H1 (cell line): ENCODE measurements around the gene LGALS4. TPM values are rescaled to one million over a fixed set of nuclear protein-coding genes. Genes with fewer than 3 reads are reported as not detected.

Experiments used
- CTCF ChIA-PET: fragments of 300-600 bp; sonication (Branson Sonifier 250); formaldehyde crosslinking; loops from one replicate; lab custom pipeline; 2021; ENCODE audit not compliant: partially characterized antibody; lab: Charles Lee
- POLR2A ChIA-PET: fragments of 300-600 bp; sonication (Branson Sonifier 250); formaldehyde crosslinking; loops from one replicate; lab custom pipeline; 2021; ENCODE audit warnings: inconsistent platforms; ENCODE audit not compliant: partially characterized antibody; lab: Charles Lee
- DNase-seq, 2 experiments: peaks; one replicate each; pipeline versions ENCODE4 v3.0.0 to v3.0.0-alpha.2; 2010 to 2022; ENCODE audit warnings: low spot score in 2 of 2, low read depth in 1 of 2, mixed read lengths in 1 of 2
- FAIRE-seq: peaks from 2 replicates; lab custom pipeline; 2011; peaks lifted over from hg19 to GRCh38; lab: Jason Lieb, UNC
- H2AFZ ChIP-seq: 2 replicates; pipeline ENCODE4 v1.8.1; 2012; ENCODE audit warnings: low read length, inconsistent platforms
- H2AK5ac ChIP-seq: 2 replicates; pipeline ENCODE4 v1.6.1; 2013; ENCODE audit warnings: low read depth, low read length
- H2BK120ac ChIP-seq: replicated peaks from 2 replicates; pipeline ENCODE3; 2013; ENCODE audit warnings: low read depth, low read length, inconsistent platforms
- H2BK12ac ChIP-seq: 2 replicates; pipeline ENCODE4 v1.6.1; 2013; ENCODE audit warnings: low read depth, low read length
- H2BK15ac ChIP-seq: 2 replicates; pipeline ENCODE4 v1.6.1; 2013; ENCODE audit warnings: low read length
- H2BK20ac ChIP-seq: 2 replicates; pipeline ENCODE4 v1.6.1; 2013; ENCODE audit warnings: low read length
- H2BK5ac ChIP-seq: 2 replicates; pipeline ENCODE4 v1.6.1; 2013; ENCODE audit warnings: low read depth, low read length
- H3K14ac ChIP-seq: 2 replicates; pipeline ENCODE4 v1.6.1; 2013; ENCODE audit warnings: inconsistent platforms; ENCODE audit not compliant: insufficient read length
- H3K18ac ChIP-seq: 2 replicates; pipeline ENCODE4 v1.6.1; 2013; ENCODE audit warnings: low read length; ENCODE audit errors: extremely low read depth
- H3K23ac ChIP-seq: 2 replicates; pipeline ENCODE4 v1.6.1; 2013; ENCODE audit warnings: inconsistent platforms; ENCODE audit not compliant: insufficient read length
- H3K23me2 ChIP-seq: 2 replicates; pipeline ENCODE4 v1.6.1; 2013; ENCODE audit warnings: low read depth, low read length
- H3K27ac ChIP-seq: 2 replicates; pipeline ENCODE4 v1.6.1; 2011; ENCODE audit warnings: low read depth, low read length, inconsistent platforms
- H3K27me3 ChIP-seq, 4 experiments: replicated peaks in 1 of 4; 1 replicate in 1 of 4; 2 replicates in 3 of 4; pipeline versions ENCODE4 v1.6.1 to v1.8.1; 2011 to 2013; ENCODE audit warnings: low read length in 3 of 4, mild to moderate bottlenecking in 3 of 4, inconsistent platforms in 2 of 4, mixed read lengths in 2 of 4, moderate library complexity in 1 of 4; ENCODE audit not compliant: control insufficient read depth in 3 of 4, insufficient read depth in 3 of 4; ENCODE audit errors: extremely low read depth in 1 of 4
- H3K36me3 ChIP-seq, 4 experiments: 2 replicates each; pipeline versions ENCODE4 v1.6.1 to v1.8.1; 2011 to 2013; ENCODE audit warnings: mild to moderate bottlenecking in 4 of 4, low read length in 3 of 4, moderate library complexity in 2 of 4, control low read depth in 1 of 4, inconsistent platforms in 1 of 4; ENCODE audit not compliant: insufficient read depth in 4 of 4, control insufficient read depth in 2 of 4
- H3K4ac ChIP-seq: replicated peaks from 2 replicates; pipeline ENCODE3; 2013; ENCODE audit warnings: low read length, low read depth, mixed read lengths, inconsistent platforms; ENCODE audit not compliant: insufficient read length
- H3K4me1 ChIP-seq, 4 experiments: replicated peaks in 1 of 4; 1 replicate in 1 of 4; 2 replicates in 3 of 4; pipeline versions ENCODE4 v1.6.1 to v1.8.1; 2011 to 2013; ENCODE audit warnings: low read length in 3 of 4, inconsistent platforms in 2 of 4, mixed read lengths in 1 of 4; ENCODE audit not compliant: insufficient read depth in 4 of 4, control insufficient read depth in 3 of 4
- H3K4me2 ChIP-seq, 2 experiments: 2 replicates each; pipeline versions ENCODE4 v1.6.1 to v1.8.1; 2011 to 2013; ENCODE audit warnings: low read depth in 2 of 2, low read length in 2 of 2, control low read depth in 1 of 2, inconsistent platforms in 1 of 2, mild to moderate bottlenecking in 1 of 2; ENCODE audit not compliant: insufficient read depth in 1 of 2
- H3K4me3 ChIP-seq, 4 experiments: fragments of 200-600, 300-600 bp in 1 of 4; sonication (generic), shearing (Covaris generic), sonication (Bioruptor Twin) in 1 of 4; 2 replicates each; pipeline versions ENCODE4 v1.5.1 to v1.8.1; 2011 to 2016; ENCODE audit warnings: low read length in 4 of 4, low read depth in 3 of 4, control low read depth in 2 of 4, inconsistent platforms in 2 of 4, mild to moderate bottlenecking in 2 of 4, mixed read lengths in 1 of 4, moderate library complexity in 1 of 4; ENCODE audit not compliant: insufficient read depth in 2 of 4; ENCODE audit errors: extremely low read depth in 1 of 4
- H3K56ac ChIP-seq: replicated peaks from 2 replicates; pipeline ENCODE3; 2013; ENCODE audit warnings: low read depth, mild to moderate bottlenecking, mixed read lengths, low read length, inconsistent platforms; ENCODE audit not compliant: insufficient read length
- H3K79me1 ChIP-seq: 2 replicates; pipeline ENCODE4 v1.6.1; 2013; ENCODE audit warnings: low read depth, low read length, control low read depth
- H3K79me2 ChIP-seq, 2 experiments: 2 replicates each; pipeline versions ENCODE4 v1.6.1 to v1.8.1; 2012 to 2013; ENCODE audit warnings: low read length in 2 of 2, mild to moderate bottlenecking in 2 of 2, inconsistent platforms in 1 of 2; ENCODE audit not compliant: insufficient read depth in 2 of 2, control insufficient read depth in 1 of 2
- H3K9ac ChIP-seq, 4 experiments: replicated peaks in 1 of 4; 1 replicate in 1 of 4; 2 replicates in 3 of 4; pipeline versions ENCODE4 v1.6.1 to v1.8.1; 2011 to 2013; ENCODE audit warnings: low read depth in 3 of 4, low read length in 3 of 4, control low read depth in 2 of 4, mild to moderate bottlenecking in 2 of 4, moderate library complexity in 2 of 4, inconsistent platforms in 1 of 4; ENCODE audit errors: extremely low read depth in 1 of 4
- H3K9me3 ChIP-seq, 2 experiments: 2 replicates each; pipeline versions ENCODE4 v1.6.1 to v1.8.1; 2012 to 2013; ENCODE audit warnings: mild to moderate bottlenecking in 2 of 2, moderate library complexity in 2 of 2, control low read depth in 1 of 2, inconsistent platforms in 1 of 2, low read depth in 1 of 2, low read length in 1 of 2, mixed read lengths in 1 of 2; ENCODE audit not compliant: insufficient read depth in 2 of 2
- H4K20me1 ChIP-seq, 2 experiments: replicated peaks in 1 of 2; 2 replicates each; pipeline versions ENCODE3 to v1.8.1; 2011 to 2013; ENCODE audit warnings: inconsistent platforms in 2 of 2, low read length in 2 of 2, mild to moderate bottlenecking in 1 of 2; ENCODE audit not compliant: insufficient read depth in 2 of 2, control insufficient read depth in 1 of 2
- H4K5ac ChIP-seq: 2 replicates; pipeline ENCODE4 v1.6.1; 2013; ENCODE audit warnings: low read length, low read depth, mixed read lengths, inconsistent platforms; ENCODE audit not compliant: insufficient read length
- H4K8ac ChIP-seq: 2 replicates; pipeline ENCODE4 v1.8.0; 2013; ENCODE audit warnings: mild to moderate bottlenecking, moderate library complexity, low read length, inconsistent platforms; ENCODE audit not compliant: insufficient read depth; ENCODE audit errors: extremely low read depth
- H4K91ac ChIP-seq: replicated peaks from 2 replicates; pipeline ENCODE3; 2013; ENCODE audit warnings: low read length, mixed read lengths, inconsistent platforms; ENCODE audit not compliant: insufficient read length
- BCL11A ChIP-seq, 2 experiments: IDR thresholded peaks; one replicate each; pipeline ENCODE4 v1.6.1; 2011; ENCODE audit warnings: low read depth in 2 of 2, low read length in 2 of 2, mild to moderate bottlenecking in 2 of 2
- EZH2 ChIP-seq: fragments of 200-600 bp; sonication (generic); IDR thresholded peaks from 2 replicates; pipeline ENCODE4 v1.7.1; 2012; ENCODE audit warnings: low read depth, mild to moderate bottlenecking, moderate library complexity, low read length, inconsistent platforms; ENCODE audit not compliant: severe bottlenecking
- GTF2F1 ChIP-seq: IDR thresholded peaks from 2 replicates; pipeline ENCODE4 v1.6.1; 2012; ENCODE audit warnings: low read depth, low read length, improper control_type of control experiment, borderline replicate concordance
- KDM5A ChIP-seq: fragments of 200-600 bp; IDR thresholded peaks from 2 replicates; pipeline ENCODE4 v1.7.1; 2012; ENCODE audit warnings: mild to moderate bottlenecking, low read length, inconsistent platforms, mixed read lengths
- ZNF274 ChIP-seq: IDR thresholded peaks from 2 replicates; pipeline ENCODE4 v1.7.0; 2012; ENCODE audit warnings: low read length, borderline replicate concordance; ENCODE audit errors: extremely low read depth
- WGBS, 2 experiments: shearing (Covaris generic) in 1 of 2; methylation state at CpG; one replicate each; pipeline versions ENCODE4 v1.1.6 to v1.1.7; 2013 to 2015; ENCODE audit warnings: low lambda C conversion rate in 2 of 2, mixed read lengths in 2 of 2, inconsistent platforms in 1 of 2, low coverage in 1 of 2, missing lambda C conversion rate in 1 of 2; ENCODE audit not compliant: insufficient replicate concordance in 2 of 2, insufficient coverage in 1 of 2, insufficient read length in 1 of 2; ENCODE audit errors: extremely low coverage in 1 of 2, missing lambda C conversion rate in 1 of 2; 5-methylcytosine and 5-hydroxymethylcytosine counted together
- polyA plus RNA-seq, 7 experiments: library from polyadenylated mRNA; depleted of rRNA in 3 of 7; stranded (reverse) in 5 of 7; unstranded in 2 of 7; fragments of >200 nt in 5 of 7; fragments of 200-250 nt in 2 of 7; gene quantifications; 1 replicate in 5 of 7; 2 replicates in 1 of 7; 4 replicates in 1 of 7; pipeline versions ENCODE4 v1.2.1 to v1.2.3, GENCODE V29; 2011 to 2013; ENCODE audit warnings: missing spikeins in 2 of 7, mixed read lengths in 2 of 7
- total RNA-seq: library from RNA; stranded (reverse); fragmentation: NEBNext Ultra II Directional; extraction: Animal tissue kit (Norgen Biotek cat#: 25700); gene quantifications from 2 replicates; pipeline ENCODE4 v1.2.1, GENCODE V29; 2021

LGALS4 gene
- total and polyA plus RNA-seq, 2 of the 8 experiments (the other 6 are each of a cell fraction or from before 2014, with no cell fraction given), result 0.32 to 0.37 TPM

DNA sequence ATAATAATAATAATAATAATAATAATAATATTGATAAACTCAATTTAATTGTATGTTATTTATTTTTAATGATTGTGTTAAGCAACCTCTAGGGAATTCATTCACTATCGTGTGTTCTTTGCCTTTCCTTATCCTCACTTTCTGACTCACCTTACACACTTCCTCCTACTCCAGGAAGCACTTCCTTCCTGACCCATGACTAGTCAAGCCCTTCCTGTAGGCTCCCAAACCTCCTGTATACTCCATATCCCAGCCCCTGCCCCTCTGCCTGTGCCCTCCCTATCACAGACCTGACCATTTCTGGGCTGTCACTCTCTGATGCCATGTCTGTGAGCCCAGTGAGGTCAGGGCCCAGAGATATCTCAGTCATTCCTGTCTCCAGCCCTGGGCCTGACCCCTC is 7.6 kb downstream of the LGALS4 start:
- no peak overlapping the region for H2AK5ac ChIP-seq
- no peaks in the 10 kb centered on the region; a peak in 2 of 7 replicates for H3K27me3 ChIP-seq
- no peak overlapping the region for H2BK120ac ChIP-seq
- H3K23ac ChIP-seq, result no peak overlapping the region
- H3K9ac ChIP-seq, result no peak overlapping the region
- H3K4ac ChIP-seq, result no peak overlapping the region
- H3K4me1 ChIP-seq, result no peaks in the 10 kb centered on the region
- H3K9me3 ChIP-seq, result 0 out of 4 replicates have a peak, but pooled peaks cover 0 to 2% of the 10 kb centered on the region in 2 experiments
- 86% methylated on average over 1 of the region's 1 CpG; no CpG with 5 or more reads in 1 of the 2 experiments for WGBS, 2 experiments
- no peak overlapping the region for H2BK12ac ChIP-seq
- no peak overlapping the region for H4K5ac ChIP-seq
- no peak overlapping the region for H3K4me2 ChIP-seq
- H4K8ac ChIP-seq, result no peak overlapping the region
- H3K4me3 ChIP-seq, result no peak overlapping the region
- no peaks in the 10 kb centered on the region for H3K36me3 ChIP-seq
- H3K79me2 ChIP-seq, result no peaks in the 10 kb centered on the region
- H3K23me2 ChIP-seq, result peaks cover 5% of the 10 kb centered on the region; the same call in 1 of the 2 replicates
- TF ChIP-seq BCL11A (IDR thresholded peaks at IDR 0.05; ENCODE audit: low read depth in 2 of 2, low read length in 2 of 2) (no peak), ZNF274 (no peak), KDM5A (no peak), GTF2F1 (no peak), EZH2 (no peak)
- H3K27ac ChIP-seq, result no peak overlapping the region
- no peak overlapping the region for H4K91ac ChIP-seq
- no peak for FAIRE-seq
- no peak for DNase-seq
- no peak overlapping the region for H2BK5ac ChIP-seq
- H3K14ac ChIP-seq, result no peak overlapping the region
- no peaks in the 10 kb centered on the region for H3K79me1 ChIP-seq
- H4K20me1 ChIP-seq, result no peaks in the 10 kb centered on the region
- ChIA-PET POLR2A (interaction anchor here (0.6 kb wide), 1 partner anchor 47 kb away, joined by 3 read pairs; no protein-coding TSS in a partner anchor), CTCF (interaction anchor here (0.6 to 0.9 kb wide), 2 partner anchors 12 to 566 kb away, joined by 3 read pairs; no protein-coding TSS in a partner anchor)
- no peak overlapping the region for H2BK20ac ChIP-seq
- H2BK15ac ChIP-seq, result no peak overlapping the region
- no peak overlapping the region for H2AFZ ChIP-seq
- H3K18ac ChIP-seq, result no peak overlapping the region
- no peak overlapping the region for H3K56ac ChIP-seq
